Nephron (organoid): ENCODE results near the gene MAGED4B.

ENCODE experiments used
- H3K27ac Mint-ChIP-seq, 3 experiments: 2 replicates each; pipeline ENCODE4 v1.8.0; 2020; ENCODE audit warnings: mixed read lengths in 3 of 3, mild to moderate bottlenecking in 2 of 3, moderate library complexity in 1 of 3
- H3K27me3 Mint-ChIP-seq: 2 replicates; pipeline ENCODE4 v1.8.0; 2021; ENCODE audit warnings: low read depth, mild to moderate bottlenecking, moderate library complexity, mixed read lengths
- H3K36me3 Mint-ChIP-seq: 2 replicates; pipeline ENCODE4 v1.8.0; 2020; ENCODE audit warnings: low read depth, mixed read lengths
- H3K4me1 Mint-ChIP-seq: 2 replicates; pipeline ENCODE4 v1.8.0; 2020; ENCODE audit warnings: mixed read lengths
- H3K4me3 Mint-ChIP-seq, 3 experiments: 2 replicates each; pipeline ENCODE4 v1.8.0; 2020; ENCODE audit warnings: mild to moderate bottlenecking in 3 of 3, mixed read lengths in 3 of 3, moderate library complexity in 2 of 3
- H3K9me3 Mint-ChIP-seq: 2 replicates; pipeline ENCODE4 v1.8.0; 2020; ENCODE audit warnings: mixed read lengths
- CTCF ChIP-seq, 3 experiments: fragments of 200-600 bp; sonication (generic); IDR thresholded peaks; one replicate each; pipeline ENCODE4 v1.5.0; 2021; ENCODE audit warnings: antibody characterized with exemption in 3 of 3; ENCODE audit not compliant: unreplicated experiment in 3 of 3

The MAGED4B gene

GRCh38 chrX:52031371-52031770, 37.6 kb downstream of the MAGED4B start:
- no peaks in the 10 kb centered on the region for H3K36me3 Mint-ChIP-seq
- peaks cover 5% of the 10 kb centered on the region for H3K4me1 Mint-ChIP-seq
- H3K27me3 Mint-ChIP-seq, result no peaks in the 10 kb centered on the region
- no peak for TF ChIP-seq CTCF (IDR thresholded peaks at IDR 0.05; ENCODE audit: unreplicated experiment in 3 of 3)
- no peak overlapping the region for H3K4me3 Mint-ChIP-seq
- no peak overlapping the region for H3K27ac Mint-ChIP-seq
- peaks cover 3% of the 10 kb centered on the region for H3K9me3 Mint-ChIP-seq

- no peaks in the 10 kb centered on the region for H3K27me3 Mint-ChIP-seq
- no peak for TF ChIP-seq CTCF (IDR thresholded peaks at IDR 0.05; ENCODE audit: unreplicated experiment in 3 of 3)
- no peaks in the 10 kb centered on the region for H3K4me1 Mint-ChIP-seq
- no peak overlapping the region for H3K4me3 Mint-ChIP-seq
- no peaks in the 10 kb centered on the region for H3K36me3 Mint-ChIP-seq
- no peaks in the 10 kb centered on the region for H3K9me3 Mint-ChIP-seq
- no peak overlapping the region for H3K27ac Mint-ChIP-seq
These were observed 53.2 kb downstream of the MAGED4B start for GRCh38 chrX:52015794-52016193.
